ENCODE data around the gene ARHGEF2.

DNA sequence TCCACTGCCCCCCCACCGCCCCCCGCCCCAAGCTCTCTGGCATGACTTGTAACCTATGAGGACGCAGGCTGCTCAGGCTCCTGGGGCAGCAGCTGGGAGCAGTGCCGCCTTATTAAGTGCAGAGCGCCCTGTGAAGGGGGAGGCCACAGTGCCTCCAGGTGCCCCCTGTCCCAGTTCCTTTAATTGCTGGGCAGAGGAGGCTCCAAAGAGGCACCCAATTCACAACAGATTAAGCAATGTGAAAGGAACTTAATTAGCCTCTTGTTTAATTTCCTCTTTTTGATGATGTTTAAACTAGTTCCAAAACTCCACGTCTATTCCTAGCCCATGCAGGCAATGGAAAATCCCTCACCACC lies 33.9 kb downstream of the ARHGEF2 start:
- TF ChIP-seq EGR1 (IDR thresholded peaks at IDR 0.05; ENCODE audit: low read depth), result no peak
- TF ChIP-seq, protein P1, sequence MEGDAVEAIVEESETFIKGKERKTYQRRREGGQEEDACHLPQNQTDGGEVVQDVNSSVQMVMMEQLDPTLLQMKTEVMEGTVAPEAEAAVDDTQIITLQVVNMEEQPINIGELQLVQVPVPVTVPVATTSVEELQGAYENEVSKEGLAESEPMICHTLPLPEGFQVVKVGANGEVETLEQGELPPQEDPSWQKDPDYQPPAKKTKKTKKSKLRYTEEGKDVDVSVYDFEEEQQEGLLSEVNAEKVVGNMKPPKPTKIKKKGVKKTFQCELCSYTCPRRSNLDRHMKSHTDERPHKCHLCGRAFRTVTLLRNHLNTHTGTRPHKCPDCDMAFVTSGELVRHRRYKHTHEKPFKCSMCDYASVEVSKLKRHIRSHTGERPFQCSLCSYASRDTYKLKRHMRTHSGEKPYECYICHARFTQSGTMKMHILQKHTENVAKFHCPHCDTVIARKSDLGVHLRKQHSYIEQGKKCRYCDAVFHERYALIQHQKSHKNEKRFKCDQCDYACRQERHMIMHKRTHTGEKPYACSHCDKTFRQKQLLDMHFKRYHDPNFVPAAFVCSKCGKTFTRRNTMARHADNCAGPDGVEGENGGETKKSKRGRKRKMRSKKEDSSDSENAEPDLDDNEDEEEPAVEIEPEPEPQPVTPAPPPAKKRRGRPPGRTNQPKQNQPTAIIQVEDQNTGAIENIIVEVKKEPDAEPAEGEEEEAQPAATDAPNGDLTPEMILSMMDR (IDR thresholded peaks at IDR 0.05 in 2 of 3, conservative IDR thresholded peaks at IDR 0.05 in 1 of 3; ENCODE audit: borderline replicate concordance in 1 of 3, insufficient read depth in 1 of 3, low read depth in 2 of 3, low read length in 2 of 3), result no peak
- TF ChIP-seq, protein P2, sequence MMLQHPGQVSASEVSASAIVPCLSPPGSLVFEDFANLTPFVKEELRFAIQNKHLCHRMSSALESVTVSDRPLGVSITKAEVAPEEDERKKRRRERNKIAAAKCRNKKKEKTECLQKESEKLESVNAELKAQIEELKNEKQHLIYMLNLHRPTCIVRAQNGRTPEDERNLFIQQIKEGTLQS (IDR thresholded peaks at IDR 0.05), result no peak
- TF ChIP-seq FOSL1 (IDR thresholded peaks at IDR 0.05; ENCODE audit: low read depth), result no peak
- no peak for TF ChIP-seq POLR2A (IDR thresholded peaks at IDR 0.05; ENCODE audit: borderline replicate concordance, extremely low read depth, insufficient read depth, insufficient read length)
- TF ChIP-seq POLR2AphosphoS5 (IDR thresholded peaks at IDR 0.05; ENCODE audit: low read depth, low read length), result no peak; the same call in 1 of the 2 replicates
- TF ChIP-seq JUND (IDR thresholded peaks at IDR 0.05), result no peak
- TF ChIP-seq SIN3A (IDR thresholded peaks at IDR 0.05; ENCODE audit: low read depth), result no peak
- TF ChIP-seq, protein P3, sequence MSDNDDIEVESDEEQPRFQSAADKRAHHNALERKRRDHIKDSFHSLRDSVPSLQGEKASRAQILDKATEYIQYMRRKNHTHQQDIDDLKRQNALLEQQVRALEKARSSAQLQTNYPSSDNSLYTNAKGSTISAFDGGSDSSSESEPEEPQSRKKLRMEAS (IDR thresholded peaks at IDR 0.05), result no peak
- TF ChIP-seq EZH2 (IDR thresholded peaks at IDR 0.05), result no peak
- no peak for TF ChIP-seq CEBPB (IDR thresholded peaks at IDR 0.05; ENCODE audit: low read depth)
- TF ChIP-seq, protein P4, sequence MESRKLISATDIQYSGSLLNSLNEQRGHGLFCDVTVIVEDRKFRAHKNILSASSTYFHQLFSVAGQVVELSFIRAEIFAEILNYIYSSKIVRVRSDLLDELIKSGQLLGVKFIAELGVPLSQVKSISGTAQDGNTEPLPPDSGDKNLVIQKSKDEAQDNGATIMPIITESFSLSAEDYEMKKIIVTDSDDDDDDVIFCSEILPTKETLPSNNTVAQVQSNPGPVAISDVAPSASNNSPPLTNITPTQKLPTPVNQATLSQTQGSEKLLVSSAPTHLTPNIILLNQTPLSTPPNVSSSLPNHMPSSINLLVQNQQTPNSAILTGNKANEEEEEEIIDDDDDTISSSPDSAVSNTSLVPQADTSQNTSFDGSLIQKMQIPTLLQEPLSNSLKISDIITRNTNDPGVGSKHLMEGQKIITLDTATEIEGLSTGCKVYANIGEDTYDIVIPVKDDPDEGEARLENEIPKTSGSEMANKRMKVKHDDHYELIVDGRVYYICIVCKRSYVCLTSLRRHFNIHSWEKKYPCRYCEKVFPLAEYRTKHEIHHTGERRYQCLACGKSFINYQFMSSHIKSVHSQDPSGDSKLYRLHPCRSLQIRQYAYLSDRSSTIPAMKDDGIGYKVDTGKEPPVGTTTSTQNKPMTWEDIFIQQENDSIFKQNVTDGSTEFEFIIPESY (IDR thresholded peaks at IDR 0.05; ENCODE audit: extremely low read depth, insufficient replicate concordance, low read length), result no peak
